Thoracic aorta (tissue), 2 donors: Measurements from ENCODE around the gene MIPOL1. TPM values are rescaled to one million over a fixed set of nuclear protein-coding genes. Genes with fewer than 3 reads are reported as not detected.

Source experiments
- ATAC-seq: fragments of 150-250 bp; one replicate; pipeline ENCODE4 v1.8.0; 2017; ENCODE audit warnings: low read depth; ENCODE audit not compliant: insufficient number of reproducible peaks, low FRiP score
- DNase-seq: peaks from one replicate; pipeline ENCODE4 v3.0.0-alpha.2; 2020; ENCODE audit warnings: low spot score
- H3K27ac ChIP-seq, 2 donors: fragments of 200-600 bp; sonication (generic); 1 replicate in 1 of 2; 2 replicates in 1 of 2; pipeline ENCODE4 v1.5.1; 2016; ENCODE audit warnings: mild to moderate bottlenecking in 2 of 2, moderate library complexity in 2 of 2
- H3K27me3 ChIP-seq: fragments of 200-600 bp; sonication (generic); replicated peaks from 2 replicates; pipeline ENCODE4 v1.6.0; 2016; ENCODE audit warnings: mild to moderate bottlenecking; ENCODE audit not compliant: insufficient read depth
- H3K36me3 ChIP-seq: fragments of 200-600 bp; sonication (generic); one replicate; pipeline ENCODE4 v1.5.1; 2016
- H3K4me1 ChIP-seq, 2 donors: fragments of 200-600 bp; sonication (generic); 1 replicate in 1 of 2; 2 replicates in 1 of 2; pipeline versions ENCODE4 v1.5.1 to v1.6.0; 2016; ENCODE audit warnings: low read depth in 2 of 2, mild to moderate bottlenecking in 1 of 2; ENCODE audit not compliant: control insufficient read depth in 1 of 2
- H3K4me3 ChIP-seq: fragments of 200-600 bp; sonication (generic); 2 replicates; pipeline ENCODE4 v1.5.1; 2016; ENCODE audit warnings: mild to moderate bottlenecking
- H3K9me3 ChIP-seq: fragments of 200-600 bp; sonication (generic); 2 replicates; pipeline ENCODE4 v1.5.1; 2016
- CTCF ChIP-seq: fragments of 200-600 bp; sonication (generic); IDR thresholded peaks from one replicate; pipeline ENCODE4 v1.5.1; 2019; ENCODE audit warnings: antibody characterized with exemption
- total RNA-seq, 2 donors: library from RNA; depleted of rRNA; stranded (reverse); fragments of >200 nt; gene quantifications; one replicate each; pipeline versions ENCODE4 v1.1.0 to v1.2.3, GENCODE V29; 2016

Gene MIPOL1
- total RNA-seq, 2 donors from 2014 or later: 13.1 to 16.8 TPM

GRCh38 chr14:37252434-37252833 lies 54.7 kb downstream of the MIPOL1 start:
- H3K4me3 ChIP-seq: no peak overlapping the region
- no peaks in the 10 kb centered on the region for H3K36me3 ChIP-seq
- no peaks in the 10 kb centered on the region for H3K9me3 ChIP-seq
- no peak for TF ChIP-seq CTCF
- no peaks in the 10 kb centered on the region for H3K27me3 ChIP-seq
- ATAC-seq: no peak
- no peak overlapping the region for H3K27ac ChIP-seq
- no peaks in the 10 kb centered on the region for H3K4me1 ChIP-seq
- no peak for DNase-seq

GRCh38 chr14:37253905-37254304 lies 56.2 kb downstream of the MIPOL1 start:
- H3K27ac ChIP-seq: no peak overlapping the region
- DNase-seq (no peak), ATAC-seq (no peak)
- no peaks in the 10 kb centered on the region for H3K27me3 ChIP-seq
- H3K9me3 ChIP-seq: no peaks in the 10 kb centered on the region
- no peaks in the 10 kb centered on the region for H3K36me3 ChIP-seq
- H3K4me3 ChIP-seq: no peak overlapping the region
- H3K4me1 ChIP-seq: no peaks in the 10 kb centered on the region
- no peak for TF ChIP-seq CTCF

GRCh38 chr14:37254411-37254947 lies 56.7 kb downstream of the MIPOL1 start:
- no peaks in the 10 kb centered on the region for H3K36me3 ChIP-seq
- no peaks in the 10 kb centered on the region for H3K9me3 ChIP-seq
- ATAC-seq: no peak
- TF ChIP-seq CTCF: no peak
- no peaks in the 10 kb centered on the region for H3K4me1 ChIP-seq
- DNase-seq: no peak
- H3K27me3 ChIP-seq: no peaks in the 10 kb centered on the region
- H3K27ac ChIP-seq: no peak overlapping the region
- H3K4me3 ChIP-seq: no peak overlapping the region

- ATAC-seq (no peak), DNase-seq (no peak)
- H3K4me3 ChIP-seq: no peak overlapping the region
- H3K4me1 ChIP-seq: no peaks in the 10 kb centered on the region
- TF ChIP-seq CTCF: no peak
- no peaks in the 10 kb centered on the region for H3K27me3 ChIP-seq
- no peaks in the 10 kb centered on the region for H3K9me3 ChIP-seq
- no peaks in the 10 kb centered on the region for H3K36me3 ChIP-seq
- H3K27ac ChIP-seq: no peak overlapping the region
These were observed 59.8 kb downstream of the MIPOL1 start for GRCh38 chr14:37257501-37258070.

- H3K27ac ChIP-seq: no peak overlapping the region
- no peak overlapping the region for H3K4me3 ChIP-seq
- no peak for DNase-seq
- H3K36me3 ChIP-seq: peaks cover 3% of the 10 kb centered on the region
- TF ChIP-seq CTCF: no peak
- no peaks in the 10 kb centered on the region for H3K9me3 ChIP-seq
- H3K27me3 ChIP-seq: no peaks in the 10 kb centered on the region
- no peaks in the 10 kb centered on the region for H3K4me1 ChIP-seq
- no peak for ATAC-seq
These were observed 64.9 kb downstream of the MIPOL1 start for GRCh38 chr14:37262649-37263048.
